ENCODE results near the gene COLQ.
"Not testable (repeated sequence)": the region's sequence is repeated elsewhere in the genome, so short reads cannot be mapped to it uniquely, and the experiment has no call there.

COLQ gene

DNA sequence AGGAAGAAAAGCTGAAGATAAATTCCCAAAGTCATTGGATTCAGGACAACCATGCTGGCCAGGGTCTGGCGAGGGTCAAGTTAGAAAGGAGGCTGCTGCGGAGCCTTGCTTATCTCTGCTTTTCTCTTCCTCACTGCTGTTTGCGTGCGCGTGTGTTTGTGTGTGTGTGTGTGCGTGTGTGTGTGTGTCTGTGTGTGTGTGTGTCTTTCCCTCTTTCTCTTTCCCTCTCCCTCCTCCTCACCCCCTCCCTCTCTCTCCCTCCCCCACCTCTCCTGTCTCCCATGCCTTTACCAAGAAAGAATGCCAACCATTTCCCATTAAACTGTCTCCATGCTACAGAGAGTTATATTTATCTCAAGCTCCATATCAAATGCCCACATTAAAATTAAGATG, at the start of gene COLQ:
Gene COLQ (minus strand): TSS at position 134 of the 393 bp plus-strand sequence. CDS start 81 bp downstream, at position 53.
- DNase-seq, result no peak

DNA sequence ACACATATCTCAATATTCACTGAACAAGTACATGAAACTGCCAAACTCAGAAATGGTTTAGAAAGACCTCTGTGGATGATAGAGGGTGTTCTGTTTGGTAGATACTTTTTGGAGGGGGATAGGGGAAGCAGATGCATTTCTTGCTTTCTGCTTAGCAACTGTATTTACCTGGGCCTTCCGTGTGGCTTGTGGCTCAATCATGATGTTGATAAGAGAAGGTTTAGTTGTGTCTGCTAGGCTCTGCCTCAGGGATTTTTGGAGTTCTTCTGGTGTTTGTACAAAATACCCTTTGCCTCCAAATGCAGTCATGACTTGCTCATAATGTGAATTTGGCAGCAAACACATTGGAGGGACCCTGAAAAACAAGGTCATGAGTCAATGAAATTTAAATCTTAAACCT, 41.7 kb upstream of the COLQ start:
- no peak for DNase-seq

DNA sequence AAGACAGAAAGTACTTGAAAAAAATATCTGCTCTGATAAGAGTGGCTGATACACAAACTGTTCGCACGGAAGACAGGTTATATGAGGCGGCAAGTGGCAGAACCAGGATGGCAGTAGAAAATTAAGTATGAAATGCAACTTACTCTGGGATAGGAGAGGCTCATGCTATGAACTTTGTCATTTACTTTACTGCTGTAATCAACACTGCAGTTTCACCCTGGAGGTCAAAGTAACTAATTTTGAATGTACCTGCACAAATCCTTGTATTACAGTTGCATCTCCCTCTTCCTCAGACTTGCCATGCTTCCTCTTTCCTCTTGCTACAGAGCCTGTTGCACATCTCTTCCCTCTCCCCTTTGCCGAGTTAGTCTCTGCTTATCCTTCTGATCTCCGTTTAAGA, 41.1 kb upstream of the COLQ start:
- DNase-seq, result no peak

DNA sequence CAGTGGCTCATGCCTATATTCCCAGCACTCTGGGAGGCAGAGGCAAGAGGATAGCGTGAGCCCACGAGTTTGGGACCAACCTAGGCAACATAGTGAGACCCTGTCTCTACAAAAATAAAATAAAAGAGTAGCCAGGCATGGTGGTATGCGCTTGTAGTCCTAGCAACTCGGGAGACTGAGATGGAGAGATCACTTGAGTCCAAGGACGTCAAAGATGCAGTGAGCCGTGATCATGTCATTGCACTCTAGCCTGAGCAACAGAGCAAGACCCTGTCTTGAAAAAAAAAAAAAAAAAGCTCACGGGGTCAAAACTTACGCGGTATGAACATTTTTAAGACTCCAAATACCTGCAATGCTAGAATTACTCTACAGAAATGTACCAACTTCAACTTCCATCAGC, 37.1 kb upstream of the COLQ start:
- no peak for DNase-seq

DNA sequence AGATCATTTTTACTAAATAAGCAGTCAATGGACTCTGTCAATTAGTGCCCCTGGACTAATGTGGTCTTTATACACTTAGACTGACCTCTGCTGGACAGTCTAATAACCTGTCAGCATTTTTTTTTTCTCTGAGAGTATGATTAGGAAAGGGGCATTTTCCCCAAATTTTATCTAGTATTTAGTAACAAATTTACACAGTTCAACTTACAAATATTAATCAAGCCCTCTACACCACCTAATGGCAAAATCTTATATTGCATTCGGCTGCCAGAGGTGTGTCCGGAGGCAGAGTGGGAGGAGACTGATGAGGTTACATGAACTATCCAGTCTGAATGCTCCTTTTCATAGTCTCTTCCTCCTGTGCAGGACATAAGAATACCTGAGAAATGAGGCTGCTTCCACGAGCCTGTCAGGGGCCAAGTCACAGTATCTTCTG, 36.0 kb upstream of the COLQ start:
- DNase-seq, result peak; percentile 42

DNA sequence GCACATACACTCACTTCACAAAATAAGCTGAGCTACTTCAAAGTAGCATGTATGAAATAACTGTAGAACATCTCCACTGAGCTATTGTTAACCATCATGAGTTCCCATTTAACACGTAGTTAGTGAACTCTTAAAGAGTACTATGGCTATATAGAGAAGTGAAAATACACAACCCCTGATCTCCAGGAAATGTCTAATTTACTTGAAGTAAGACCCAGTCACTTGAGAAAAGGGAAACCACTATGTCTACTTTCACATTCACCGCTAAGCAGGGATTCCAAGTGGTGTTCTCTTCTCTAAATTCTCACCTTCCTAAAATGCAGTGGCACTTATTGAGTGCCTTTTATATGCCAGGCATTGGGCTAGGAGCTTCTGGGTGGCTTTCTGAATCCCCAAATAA, 35.0 kb upstream of the COLQ start:
- DNase-seq, result no peak

DNA sequence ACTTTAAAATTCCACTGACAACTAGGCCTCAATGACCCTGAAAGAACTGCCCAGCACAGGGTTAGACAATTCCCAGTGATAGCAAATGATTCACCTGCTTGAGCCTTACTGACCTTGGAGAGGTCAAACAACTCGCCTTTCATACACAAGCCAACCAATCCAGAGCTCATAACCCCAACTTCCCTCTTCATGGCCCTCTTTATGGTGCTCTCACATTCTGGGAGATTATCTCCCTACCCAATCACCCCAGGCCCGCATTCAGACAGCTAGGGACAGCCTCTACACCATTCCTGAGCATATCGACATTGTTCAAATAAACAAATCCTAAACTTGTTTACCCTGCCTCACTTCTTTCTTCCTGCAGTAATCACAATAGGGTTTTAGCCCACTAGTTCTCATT, 32.2 kb upstream of the COLQ start:
- DNase-seq, result no peak

DNA sequence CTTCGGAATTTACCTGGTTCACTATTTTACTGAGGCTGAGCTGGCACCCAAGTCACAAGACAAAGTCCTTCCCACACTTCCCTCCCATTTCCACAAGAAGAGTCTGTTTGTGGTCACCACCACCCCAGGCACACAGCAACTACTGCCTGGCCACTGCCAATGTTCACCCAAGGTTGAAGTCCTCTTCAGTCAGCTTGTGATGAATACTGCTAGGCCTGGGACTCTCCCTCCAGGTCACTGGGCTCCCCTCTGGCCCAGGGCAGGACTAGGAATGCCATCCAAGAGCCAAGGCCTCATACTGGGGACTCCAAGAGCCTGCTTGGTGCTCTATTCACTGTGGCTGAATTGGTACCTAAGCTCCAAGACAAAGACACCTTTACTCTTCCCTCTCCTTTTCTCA, 30.4 kb upstream of the COLQ start:
- DNase-seq, result no peak

DNA sequence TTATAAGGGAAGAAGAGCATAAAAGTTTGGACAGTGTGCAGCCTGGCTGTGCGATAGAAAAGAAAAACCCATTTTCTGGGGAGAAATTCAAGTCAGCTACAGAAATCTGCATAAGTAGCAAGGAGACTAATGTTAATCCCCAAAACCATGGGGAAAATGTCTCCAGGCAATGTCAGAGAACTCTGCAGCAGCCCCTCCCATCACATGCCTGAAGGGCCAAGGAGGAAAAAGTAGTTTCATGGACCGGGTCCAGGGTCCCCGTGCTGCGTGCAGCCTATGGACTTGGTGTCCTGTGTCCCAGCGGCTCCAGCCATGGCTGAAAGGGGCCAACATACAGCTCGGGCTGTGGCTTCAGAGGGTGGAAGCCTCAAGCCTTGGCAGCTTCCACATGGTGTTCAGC, 28.3 kb upstream of the COLQ start:
- no peak for DNase-seq

DNA sequence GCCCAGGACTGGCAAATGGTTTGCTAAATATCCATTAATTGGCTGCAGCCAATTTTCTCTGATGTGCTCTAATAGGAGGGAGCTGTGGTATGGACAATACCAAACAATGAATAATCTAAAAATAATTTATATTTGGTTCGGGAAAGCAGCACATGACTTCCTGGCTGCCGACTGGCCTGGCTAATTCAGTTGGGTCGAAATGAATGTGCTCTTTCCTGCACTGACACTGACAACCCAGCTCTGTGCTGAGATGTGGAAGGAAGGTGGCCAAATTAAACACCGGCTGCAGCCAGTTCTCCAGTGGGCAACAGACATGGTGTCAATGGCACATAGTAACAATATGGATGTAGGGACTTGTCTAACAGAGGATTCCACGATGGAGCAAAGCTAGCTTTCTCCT, 21.1 kb upstream of the COLQ start:
- no peak for DNase-seq

DNA sequence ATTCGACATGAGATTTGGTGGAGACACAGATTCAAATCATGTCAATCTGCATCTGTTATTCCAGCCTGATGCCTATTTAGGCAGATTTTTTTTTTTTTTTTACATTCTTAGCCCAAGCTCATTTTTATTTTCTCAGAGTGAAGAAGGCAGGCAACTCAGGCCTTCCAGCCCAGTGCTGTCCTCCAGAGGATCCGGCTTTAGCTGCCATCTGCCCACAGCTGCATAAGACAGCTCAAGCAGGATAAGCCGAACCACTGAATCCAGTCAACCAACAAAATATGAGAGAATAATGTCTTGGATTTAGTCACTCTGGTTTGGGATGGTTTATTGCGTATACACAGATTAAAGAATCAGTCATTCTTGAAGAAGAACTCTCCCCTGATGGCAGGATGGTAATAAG, 19.9 kb upstream of the COLQ start:
- no peak for DNase-seq

DNA sequence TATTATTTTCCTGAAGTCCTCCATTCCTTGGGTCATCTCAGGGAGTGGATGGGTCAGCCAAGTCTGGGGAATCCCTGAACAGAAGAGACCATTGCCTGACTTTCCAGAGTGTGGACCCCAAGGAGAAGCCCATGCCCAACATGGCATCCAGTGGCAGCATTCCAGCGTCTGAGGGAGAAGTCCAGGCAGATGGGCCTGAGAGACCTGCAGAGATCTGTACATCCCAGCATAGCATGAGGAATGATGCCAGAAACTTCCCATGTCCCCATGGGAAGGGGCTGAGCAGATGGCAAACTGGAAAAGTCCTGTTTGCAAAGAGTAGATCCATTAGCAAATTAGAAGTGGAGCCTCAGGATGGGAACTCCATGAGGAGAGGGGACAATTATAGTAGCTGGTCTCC, 17.6 kb upstream of the COLQ start:
- no peak for DNase-seq

DNA sequence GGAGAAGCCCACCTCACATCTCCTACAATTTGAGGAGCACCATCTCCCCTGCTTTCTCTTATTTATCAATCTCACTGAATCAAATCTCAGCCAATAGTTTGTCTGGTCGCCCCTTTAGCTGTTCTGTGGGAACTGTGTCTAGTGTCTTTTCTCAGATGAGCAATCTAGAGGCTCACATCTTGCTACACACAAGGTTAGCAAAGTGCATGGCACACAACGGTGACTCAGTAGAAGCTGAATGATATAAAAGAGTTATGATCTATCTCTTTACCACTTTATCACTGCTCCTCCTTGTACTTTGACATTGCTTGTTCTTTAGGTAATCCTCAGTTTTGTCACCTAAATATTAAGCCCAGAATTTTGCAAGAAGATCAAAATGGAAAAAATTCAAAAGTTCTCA, 16.8 kb upstream of the COLQ start:
- DNase-seq, result no peak

DNA sequence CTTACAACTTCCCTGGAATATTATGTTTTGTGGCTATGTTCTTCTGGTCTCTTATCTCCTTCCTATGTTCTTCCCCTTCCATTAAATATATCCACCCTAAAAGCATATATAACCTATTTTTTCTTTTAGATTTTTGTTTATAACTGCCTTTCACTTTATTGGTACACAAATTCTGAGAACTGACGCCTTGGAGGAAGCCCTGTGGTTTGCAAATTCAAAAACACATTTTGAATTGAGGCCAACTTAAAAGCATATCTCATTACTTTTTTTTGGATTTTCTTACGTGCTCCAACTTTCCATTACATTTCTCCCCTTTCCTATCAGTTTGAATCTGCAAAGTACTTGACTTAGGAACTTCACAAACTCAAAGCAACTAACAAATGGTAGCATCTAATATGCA, 15.3 kb upstream of the COLQ start:
- DNase-seq, result no peak

DNA sequence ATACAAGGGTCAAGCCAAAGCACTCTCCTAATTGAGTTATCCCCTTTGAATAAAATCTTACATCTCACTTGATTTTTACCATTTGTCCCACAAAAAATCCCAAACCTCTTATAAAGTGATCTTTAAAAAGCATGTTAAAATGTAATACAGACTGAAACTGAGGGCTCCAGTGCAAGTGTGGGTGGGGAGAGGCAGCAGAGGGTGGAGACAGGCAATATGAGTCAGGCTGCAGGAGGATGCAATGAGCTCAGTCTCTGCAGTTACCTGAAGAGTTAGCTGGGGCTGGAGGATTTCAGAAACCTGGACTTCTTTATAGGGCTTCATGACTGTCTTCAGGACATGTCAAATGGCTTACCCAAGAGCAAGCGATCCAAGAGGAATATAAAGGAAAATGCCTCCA, 14.2 kb upstream of the COLQ start:
- DNase-seq, result peak; percentile 32

DNA sequence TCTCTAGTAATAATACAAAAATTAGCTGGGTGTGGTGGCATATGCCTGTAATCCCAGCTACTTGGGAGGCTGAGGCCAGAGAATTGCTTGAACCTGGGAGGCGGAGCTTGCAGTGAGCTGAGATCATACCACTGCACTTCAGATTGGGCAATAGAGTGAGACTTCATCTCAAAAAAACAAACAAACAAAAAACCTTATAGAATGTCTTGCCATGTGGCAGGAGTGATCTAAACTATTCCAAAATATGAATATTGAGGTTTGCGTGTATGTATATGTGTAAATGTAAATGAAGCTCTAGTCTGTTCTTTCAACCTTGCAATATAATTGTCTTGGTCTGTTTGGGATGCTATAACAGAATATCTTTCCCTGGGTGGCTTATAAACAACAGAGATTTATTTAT, 11.1 kb upstream of the COLQ start:
- DNase-seq, result not testable (repeated sequence)

DNA sequence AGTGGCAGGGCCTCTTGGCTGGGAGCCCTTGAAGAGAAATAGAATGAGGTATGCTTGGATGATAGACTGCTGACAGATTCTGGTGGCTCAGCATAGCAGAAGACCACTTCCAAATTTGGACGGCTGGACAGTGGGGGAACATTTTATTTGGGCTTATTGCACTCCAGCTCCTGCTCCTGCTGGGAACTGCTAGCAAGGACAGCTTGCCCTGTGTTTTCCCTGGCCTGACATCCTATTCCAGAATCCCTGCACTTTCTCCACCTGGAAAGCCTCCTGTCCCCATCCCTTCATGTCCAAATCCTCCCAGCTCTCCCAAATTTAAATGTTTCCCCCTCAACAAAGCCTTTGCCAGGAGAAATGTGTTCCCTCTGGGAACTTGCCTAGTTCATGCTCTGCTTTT, 9.8 kb upstream of the COLQ start:
- no peak for DNase-seq

DNA sequence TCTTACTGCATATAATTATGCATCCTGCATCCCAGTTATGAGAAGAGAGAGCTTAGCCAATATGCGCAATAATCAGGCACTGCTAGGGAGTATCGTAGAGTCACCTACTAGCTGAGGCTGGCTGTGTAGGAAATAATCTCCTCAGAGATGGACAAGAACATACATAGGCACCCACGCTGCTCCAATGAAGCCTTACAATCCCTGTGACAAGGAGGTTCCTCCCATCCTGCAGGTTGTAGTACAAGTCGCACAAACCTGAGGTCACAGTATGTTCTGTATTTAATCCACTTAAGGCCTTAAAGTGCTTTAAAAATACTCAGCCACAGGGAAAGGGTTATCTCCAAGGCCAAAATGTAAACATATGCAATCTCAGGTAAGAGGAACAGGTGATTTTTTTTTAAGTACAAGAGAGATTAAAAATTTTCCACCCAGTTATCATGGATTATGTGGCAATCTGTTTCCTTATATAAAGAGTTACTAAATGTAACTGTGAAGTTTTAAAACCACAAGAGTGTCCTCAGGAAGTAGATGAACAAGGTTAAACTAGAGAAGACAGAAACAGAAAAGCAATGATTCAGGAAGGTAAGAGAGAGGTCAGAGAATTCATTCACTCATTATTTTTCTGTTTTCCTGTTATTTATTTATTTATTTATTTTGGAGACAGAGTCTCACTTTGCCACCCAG, 7.5 kb upstream of the COLQ start:
- DNase-seq, result no peak

DNA sequence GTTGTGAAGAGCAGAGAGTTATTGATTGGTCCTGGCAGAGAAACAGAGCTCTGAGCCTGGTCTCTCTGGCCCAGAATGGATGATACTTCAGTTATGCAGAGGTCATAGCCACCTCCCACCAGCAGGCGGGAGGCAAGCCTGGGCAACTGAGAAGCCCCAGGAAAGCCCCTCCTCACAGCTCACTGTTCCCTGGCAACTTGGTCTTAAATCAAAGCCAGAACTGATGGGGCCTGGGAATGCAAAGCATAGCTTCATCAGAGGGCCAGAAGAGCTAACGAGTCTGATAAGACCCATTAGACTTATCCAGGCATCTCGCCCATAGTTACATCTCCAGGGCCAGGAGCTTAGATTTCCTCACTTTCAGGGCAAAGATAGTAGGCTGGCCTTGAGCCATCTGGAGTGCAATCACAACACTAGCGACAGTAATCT, 5.5 kb upstream of the COLQ start:
- no peak for DNase-seq

DNA sequence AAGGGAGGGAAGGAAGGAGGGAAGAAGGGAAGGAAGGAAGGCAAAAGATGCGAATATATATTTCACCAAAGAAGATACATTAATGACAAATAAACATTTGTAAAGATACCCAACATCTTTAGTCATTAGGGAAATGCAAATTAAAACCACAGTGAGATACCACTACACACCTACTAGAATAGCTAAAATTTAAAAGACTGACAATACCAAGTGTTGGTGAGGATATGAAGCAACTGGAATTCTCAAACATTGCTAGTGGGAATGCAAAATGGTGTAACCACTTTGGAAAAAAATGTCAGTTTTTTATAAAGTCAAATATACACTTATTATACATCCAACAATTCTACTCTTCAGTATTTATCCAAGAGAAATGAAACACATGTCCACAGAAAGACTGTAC, 4.3 kb upstream of the COLQ start:
- DNase-seq, result no peak

DNA sequence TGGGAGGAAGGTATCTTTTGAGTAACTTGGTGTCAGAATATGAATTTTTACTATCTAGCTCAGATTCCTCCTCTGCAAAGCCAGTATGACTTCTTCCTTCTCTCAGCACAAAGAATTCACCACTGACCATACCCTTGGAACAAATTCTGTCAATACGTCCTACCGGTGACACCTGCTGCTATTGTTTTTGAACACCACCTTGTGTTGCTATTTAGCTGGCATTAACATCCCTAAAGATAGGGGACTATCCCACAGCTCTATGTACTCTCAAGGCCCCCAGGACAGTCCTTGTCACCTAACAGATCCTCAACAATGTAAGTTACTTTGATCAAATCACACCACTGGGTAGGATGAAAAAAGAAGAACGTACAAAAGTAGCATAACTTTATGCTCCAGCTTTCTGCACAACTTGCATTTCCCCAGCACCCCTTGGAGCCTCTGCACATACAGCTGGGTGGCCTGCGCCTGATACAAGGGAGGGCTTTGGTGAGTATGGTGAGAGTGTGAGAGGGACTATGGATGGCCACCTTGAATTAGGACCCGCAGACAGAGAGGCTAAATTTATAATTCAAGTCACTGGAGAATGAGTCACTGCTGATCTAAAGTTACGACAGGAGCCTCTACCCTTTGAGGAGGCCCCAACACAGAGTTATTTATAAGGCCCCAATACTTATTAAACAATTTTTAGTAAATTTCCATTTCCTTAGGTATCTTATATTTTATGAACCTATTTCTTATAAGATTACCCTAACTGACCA, 2.3 kb upstream of the COLQ start:
- DNase-seq, result no peak

DNA sequence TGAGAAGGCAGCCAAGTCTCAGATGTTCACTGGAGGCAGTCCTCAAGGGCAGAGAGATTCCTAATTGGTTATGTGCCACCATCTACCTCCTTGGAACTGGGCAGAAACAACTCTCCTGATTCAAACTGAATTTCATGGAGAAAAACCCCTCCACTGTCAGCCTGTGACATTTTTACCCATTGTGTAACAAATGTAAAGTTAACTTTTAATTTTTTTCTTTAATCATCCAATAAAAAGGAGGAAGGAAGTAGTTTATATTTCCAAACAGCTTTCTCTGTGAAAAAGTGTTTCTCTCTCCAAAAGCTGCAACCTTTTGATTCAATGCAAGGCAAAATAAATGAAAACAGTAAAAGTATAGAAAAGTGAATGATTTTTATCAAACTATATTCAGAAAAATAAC, 510 bp upstream of the COLQ start:
- no peak for DNase-seq

DNA sequence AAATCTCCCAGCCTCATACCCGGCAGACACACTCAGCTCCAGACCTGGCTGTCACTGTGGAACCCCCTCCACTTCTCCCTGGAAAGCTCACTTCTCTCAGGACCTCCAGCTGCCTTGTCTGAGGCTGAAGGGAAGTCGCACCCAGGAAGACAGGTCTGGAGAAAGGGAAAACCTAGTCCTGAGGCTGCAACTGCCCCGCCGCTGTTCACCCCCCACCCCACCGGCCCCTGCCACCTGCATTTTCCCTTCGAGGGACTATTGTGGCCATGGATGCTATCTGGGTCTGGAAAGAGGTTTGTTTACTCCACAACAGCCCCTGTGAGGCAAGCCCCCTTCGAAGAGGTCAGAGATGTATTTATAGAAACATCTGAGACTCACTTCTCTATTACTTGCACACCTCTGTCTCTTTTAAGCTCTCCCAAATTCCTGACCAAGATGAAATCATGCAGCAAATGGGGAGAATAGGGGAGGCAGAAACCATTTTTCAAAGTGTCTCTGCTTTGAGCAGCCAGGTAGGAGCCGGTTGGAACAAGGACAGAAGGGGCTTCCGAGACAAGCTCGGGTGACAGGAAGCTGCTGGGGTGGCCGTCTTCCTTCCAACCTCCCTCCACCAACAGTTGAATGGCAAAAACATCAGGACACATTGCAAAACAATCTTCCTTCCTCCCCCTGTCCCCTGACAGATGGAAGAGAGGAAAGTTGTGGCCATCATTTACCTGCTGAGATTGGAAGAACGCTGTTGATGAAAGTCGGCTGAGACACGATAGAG, 518 bp downstream of the COLQ start:
- DNase-seq, result no peak

DNA sequence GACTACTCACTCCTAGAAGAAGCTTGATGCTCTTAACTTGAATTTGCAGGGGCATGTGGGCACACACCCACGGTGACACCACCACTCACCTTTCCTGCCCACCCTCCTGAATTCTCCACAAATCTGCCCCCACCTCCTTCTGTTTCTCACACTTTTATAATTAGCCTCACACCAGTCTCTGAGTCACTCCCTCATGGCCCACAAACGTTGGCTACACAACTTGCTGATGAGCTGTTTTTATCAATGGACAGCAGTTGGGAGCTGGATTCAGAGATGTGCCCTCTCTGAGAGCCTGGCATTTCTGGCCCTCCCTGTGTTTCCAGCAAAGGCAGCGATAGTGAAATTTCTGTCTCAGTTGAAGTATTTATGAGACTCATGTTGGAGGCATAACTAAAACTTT, 1.3 kb downstream of the COLQ start:
- DNase-seq, result peak; percentile 64
